H1 (cell line): ENCODE data around the gene NMD3.
A peak's percentile ranks its signal among the peaks of the same experiment; 100 is the strongest.

Experiments
- ATF2 ChIP-seq: IDR thresholded peaks from 2 replicates; pipeline ENCODE4 v1.6.1; 2012; ENCODE audit warnings: low read length, inconsistent platforms
- CREB1 ChIP-seq: IDR thresholded peaks from 2 replicates; pipeline ENCODE4 v1.6.1; 2012; ENCODE audit warnings: inconsistent platforms
- CTCF ChIP-seq, 3 experiments: IDR thresholded peaks; 1 replicate in 2 of 3; 2 replicates in 1 of 3; pipeline versions ENCODE4 v1.5.1 to v1.6.1; 2011; ENCODE audit warnings: low read length in 3 of 3, mild to moderate bottlenecking in 3 of 3, inconsistent platforms in 2 of 3, low read depth in 1 of 3, moderate library complexity in 1 of 3; ENCODE audit not compliant: insufficient read depth in 1 of 3; ENCODE audit errors: control extremely low read depth in 1 of 3
- MAFK ChIP-seq: IDR thresholded peaks from 2 replicates; pipeline ENCODE4 v1.6.1; 2012; ENCODE audit warnings: low read depth, mild to moderate bottlenecking, improper control_type of control experiment, low read length
- POLR2AphosphoS5 ChIP-seq: IDR thresholded peaks from 2 replicates; pipeline ENCODE4 v1.6.1; 2011; ENCODE audit warnings: low read depth, low read length
- SP1 ChIP-seq: IDR thresholded peaks from 2 replicates; pipeline ENCODE4 v1.6.1; 2011; ENCODE audit warnings: low read depth, low read length
- YY1 ChIP-seq: IDR thresholded peaks from 2 replicates; pipeline ENCODE4 v1.6.1; 2011; ENCODE audit warnings: low read depth, mild to moderate bottlenecking, low read length

- TF ChIP-seq YY1 (no peak), CTCF (IDR thresholded peaks at IDR 0.05; ENCODE audit: control extremely low read depth in 1 of 3, insufficient read depth in 1 of 3, low read depth in 1 of 3, low read length in 3 of 3) (peak in 2 of 3 experiments; percentile 19 to 26; a peak in 2 of 4 replicates), POLR2AphosphoS5 (no peak), MAFK (no peak), CREB1 (no peak), SP1 (no peak), ATF2 (no peak)
Measured at GRCh38 chr3:161273589-161274218, 52.6 kb downstream of the NMD3 start.
